HuH-7 (cell line): ENCODE results near the gene PRR36.
"Not testable (repeated sequence)": the region's sequence is repeated elsewhere in the genome, so short reads cannot be mapped to it uniquely, and the experiment has no call there.

ENCODE experiments used
- DNase-seq: peaks from one replicate; pipeline ENCODE4 v3.0.0; 2011; ENCODE audit warnings: low spot score

The PRR36 gene

DNA sequence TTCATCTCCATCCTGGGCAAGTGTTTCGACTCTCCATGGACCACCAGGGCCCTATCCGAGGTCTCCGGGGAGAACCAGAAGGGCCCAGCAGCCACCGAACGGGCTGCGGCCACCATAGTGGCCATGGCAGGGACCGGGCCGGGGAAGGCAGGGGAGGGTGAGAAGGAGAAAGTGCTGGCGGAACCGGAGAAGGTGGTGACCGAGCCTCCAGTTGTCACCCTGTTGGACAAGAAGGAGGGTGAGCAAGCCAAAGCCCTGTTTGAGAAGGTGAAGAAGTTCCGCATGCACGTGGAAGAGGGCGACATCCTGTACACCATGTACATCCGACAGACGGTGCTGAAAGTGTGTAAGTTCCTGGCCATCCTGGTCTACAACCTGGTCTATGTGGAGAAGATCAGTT, 24.8 kb upstream of the PRR36 start:
- no peak for DNase-seq

DNA sequence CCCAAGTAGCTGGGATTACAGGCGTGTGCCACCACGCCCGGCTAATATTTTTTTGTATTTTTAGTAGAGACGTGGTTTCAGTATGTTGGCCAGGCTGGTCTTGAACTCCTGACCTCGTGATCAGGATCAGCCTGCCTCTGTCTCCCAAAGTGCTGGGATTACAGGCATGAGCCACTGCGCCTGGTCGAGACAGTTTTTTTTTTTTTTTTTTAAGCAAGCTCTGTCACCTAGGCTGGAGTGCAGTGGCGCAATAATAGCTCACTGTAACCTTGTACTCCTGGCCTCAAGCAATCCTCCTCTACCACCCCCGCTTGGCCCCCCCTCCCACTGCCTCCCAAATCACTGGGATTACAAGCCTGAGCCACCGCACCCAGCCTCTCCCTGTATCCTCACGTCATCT, 23.1 kb upstream of the PRR36 start:
- no peak for DNase-seq

DNA sequence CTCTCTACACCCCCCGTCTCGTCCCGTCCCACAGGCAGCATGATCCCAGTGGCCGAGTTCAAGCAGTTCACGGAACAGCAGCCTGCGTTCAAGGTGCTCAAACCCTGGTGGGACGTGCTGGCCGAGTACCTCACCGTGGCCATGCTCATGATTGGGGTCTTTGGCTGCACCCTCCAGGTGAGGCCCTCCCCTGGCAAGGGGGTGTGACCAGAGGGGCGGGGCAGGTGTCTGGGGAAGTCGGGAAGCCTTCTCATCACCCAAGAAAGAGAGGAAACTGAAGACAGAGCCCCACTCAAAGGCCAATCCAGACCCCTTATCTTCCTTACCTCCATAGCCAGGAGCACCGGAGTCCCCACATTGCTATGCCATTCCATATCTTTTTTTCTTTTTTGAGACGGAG, 21.4 kb upstream of the PRR36 start:
- no peak for DNase-seq

DNA sequence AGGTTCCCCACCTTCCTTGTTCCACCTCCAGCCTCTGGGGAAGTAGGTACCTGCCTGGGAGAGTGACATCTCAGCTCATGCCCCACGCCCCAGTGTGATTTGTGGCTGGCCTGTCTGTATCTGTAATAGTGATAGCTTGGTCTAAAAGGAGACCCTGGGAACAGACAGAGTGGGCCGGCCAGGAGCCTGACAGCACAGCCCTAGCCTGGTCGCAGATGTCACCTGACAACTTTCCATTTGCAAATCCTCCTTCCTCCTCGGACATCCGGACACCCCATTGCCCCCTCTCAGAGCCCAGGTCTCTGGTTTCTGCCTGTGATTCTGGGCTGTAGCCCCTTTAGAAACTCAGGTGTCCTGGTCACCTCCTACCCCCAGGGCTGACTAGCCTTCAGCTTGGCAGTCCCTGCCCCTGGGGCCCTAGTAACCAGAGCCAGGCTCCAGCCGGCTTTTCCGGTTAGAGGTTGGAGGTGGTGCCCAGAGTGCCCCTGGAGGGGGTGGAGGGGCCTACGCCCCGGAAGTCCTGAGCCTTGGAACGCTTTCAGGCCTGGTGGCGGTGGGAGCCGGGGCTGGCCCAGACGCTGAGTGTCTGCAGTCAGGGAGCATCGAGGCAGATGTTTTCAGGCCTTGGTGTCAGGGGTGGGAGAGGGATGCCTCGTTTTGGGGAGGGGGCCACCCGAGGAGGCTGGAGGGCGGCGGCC, 20.6 kb upstream of the PRR36 start:
- DNase-seq, result no peak

DNA sequence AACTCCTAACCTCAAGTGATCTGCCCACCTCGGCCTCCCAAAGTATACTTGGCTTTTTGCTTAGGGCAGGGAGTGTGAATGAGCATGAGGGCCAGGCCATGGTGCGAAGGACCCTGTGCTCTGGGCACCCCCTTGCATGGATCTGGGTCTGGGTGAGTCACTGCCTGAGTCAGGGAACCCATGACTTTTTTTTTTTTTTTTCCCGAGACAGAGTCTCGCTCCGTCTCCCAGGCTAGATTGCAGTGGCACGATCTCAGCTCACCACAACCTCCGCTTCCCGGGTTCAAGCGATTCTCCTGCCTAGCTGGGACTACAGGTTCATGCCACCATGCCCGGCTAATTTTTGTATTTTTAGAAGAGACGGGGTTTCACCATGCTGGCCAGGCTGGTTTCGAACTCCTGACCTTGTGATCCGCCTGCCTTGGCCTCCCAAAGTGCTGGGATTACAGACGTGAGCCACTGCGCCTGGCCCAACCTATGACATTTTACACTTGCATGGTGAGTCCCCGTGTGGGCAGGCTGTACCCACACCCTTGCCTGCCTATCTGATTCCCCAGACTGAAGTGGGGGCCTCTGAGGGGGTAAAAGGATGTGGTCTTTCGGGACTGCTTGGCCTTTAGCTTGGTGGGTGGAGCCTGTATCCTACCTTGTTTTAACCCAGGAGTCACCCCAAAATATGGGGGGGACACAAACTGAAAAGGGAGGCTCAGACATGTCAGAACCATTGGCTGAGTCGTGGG, 19.3 kb upstream of the PRR36 start:
- DNase-seq, result not testable (repeated sequence)

DNA sequence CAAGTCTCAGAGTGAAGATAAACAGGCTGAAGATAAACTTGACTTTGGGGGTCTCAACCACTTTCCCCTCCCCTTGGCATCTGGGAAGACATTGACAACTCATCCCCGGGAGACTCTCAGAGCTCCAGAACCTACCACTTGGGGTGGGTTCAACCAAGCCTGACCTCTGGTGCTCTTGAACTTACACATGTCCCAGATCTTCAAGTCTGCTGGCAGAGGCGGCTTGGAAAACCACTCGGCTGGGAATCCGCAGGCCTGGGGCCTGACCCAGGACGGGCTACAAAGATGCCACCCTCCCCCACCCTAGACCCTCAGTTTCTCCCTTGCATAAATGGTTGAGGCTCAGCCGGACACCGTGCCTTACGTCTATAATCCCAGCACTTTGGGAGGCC, 14.6 kb upstream of the PRR36 start:
- DNase-seq, result no peak

DNA sequence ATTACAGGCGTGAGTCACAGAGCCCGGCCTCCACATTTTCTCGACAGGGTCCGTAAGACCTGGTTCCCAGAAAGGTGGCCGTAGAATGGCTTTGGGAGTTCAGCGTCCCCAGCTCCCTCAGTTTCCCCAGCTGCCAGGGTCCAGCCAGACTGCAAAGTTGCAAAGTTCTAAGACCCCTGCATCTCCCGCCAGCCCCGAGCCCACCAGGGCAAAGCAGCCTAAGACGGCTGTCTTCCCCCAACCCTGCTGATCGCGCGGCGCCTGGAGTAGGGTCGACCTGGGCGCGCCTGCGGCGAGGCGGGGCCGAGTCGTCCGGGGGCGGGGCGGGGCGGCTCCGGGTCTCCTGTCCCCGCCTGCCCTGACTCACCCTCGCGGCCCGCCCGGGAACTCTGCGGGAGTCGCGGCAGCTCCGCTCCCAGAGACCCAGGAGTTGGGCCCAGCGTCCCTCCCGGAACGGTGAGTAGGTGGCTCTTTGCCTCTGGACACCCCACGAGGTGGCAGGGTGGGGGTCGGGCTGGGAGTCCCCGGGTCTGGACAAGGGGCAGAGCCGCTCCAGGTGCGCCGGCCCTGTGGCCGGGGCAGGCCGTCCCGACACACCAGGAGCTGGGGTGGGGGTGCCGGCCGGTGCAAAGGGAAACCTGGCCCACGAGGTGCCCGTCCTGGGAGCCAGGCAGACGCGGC, 14.1 kb upstream of the PRR36 start, which contains the start of gene LRRC8E:
TSS of gene LRRC8E (plus strand) at position 366 of the 681 bp plus-strand sequence. CDS start 7,094 bp downstream, outside the sequence.
- peak; percentile 73 for DNase-seq

DNA sequence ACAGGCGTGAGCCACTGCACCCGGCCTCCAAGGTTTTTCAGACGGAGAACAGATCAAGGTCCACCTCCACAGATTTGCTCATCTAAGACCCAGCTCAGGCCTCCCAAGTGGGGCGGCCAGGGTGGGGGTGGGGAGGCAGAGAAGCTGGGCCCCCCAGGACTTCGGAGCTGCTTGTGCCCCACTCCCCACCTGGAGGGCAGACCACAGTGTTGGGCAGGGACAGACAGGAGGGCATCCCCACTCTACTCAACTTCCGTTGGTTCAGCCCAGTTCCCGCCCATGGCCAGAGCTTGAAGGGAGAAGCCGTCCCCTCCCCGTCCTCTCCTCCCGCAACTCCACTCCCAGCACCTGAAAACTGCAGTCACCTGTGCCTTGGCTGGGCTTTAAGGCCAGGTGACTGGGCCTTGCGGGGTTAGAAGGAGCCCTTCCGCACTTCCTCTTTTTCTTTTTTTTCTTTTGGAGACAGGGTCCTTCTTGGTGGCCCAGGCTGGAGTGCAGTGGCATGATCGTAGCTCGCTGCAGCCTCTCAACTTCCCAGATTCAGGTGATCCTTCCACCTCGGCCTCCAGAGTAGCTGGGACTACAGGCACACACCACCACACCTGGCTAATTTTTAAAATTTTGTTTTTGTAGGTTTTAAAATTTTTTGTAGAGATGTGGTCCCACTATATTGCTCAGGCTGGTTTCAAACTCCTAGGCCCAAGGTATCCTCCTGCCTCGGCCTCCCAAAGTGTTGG, 13.4 kb upstream of the PRR36 start:
- DNase-seq, result no peak

DNA sequence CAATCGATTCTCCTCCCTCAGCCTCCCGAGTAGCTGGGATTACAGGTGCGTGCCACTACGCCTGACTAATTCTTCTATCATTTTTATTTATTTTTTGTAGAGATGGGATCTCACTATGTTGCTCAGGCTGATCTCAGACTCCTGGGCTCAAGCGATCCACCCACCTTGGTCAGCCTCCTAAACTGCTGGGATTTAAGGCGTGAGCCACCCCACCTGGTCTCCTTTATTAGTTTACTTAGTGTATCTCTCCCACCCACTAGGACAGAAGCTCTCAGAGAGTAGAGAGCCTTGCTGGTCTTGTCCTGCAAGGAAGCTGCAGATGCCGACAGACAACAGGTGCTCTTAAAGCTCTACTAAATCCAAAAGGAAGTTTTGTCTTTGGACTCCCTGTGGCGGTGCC, 11.6 kb upstream of the PRR36 start:
- DNase-seq, result no peak

DNA sequence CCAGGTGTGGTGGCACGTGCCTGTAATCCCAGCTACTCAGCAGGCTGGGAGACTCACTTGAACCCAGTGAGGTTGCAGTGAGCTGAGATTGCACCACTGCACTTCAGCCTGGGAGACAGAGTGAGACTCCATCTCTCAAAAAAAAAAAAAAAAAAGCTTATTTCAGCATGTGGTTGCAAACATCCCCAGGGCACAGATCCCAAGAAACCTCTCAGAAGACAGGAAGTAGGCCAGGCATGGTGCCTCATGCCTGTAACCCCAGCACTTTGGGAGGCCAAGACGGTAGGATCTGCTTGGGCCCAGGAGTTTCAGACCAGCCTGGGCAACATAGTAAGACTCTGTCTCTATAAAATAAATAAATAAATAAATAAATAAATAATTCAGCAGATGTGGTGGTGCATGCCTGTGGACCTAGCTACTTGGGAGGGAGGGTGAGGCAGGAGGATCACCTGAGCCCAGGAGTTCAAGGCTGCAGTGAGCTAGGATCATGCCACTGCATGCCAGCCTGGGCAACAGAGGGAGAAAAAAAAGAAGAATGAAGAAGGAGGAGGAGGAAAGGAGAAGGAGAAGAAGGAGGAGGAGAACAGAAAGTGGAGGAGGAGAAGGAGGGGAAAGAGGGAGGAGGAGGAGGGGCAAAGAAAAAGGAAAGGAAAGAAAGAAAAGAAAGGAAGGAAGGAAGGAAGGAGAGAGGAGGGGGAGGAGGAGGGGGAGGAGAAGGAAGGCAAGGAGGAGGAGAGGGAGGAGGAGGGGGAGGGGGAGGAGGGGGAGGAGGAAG, 9.8 kb upstream of the PRR36 start:
- DNase-seq, result no peak

DNA sequence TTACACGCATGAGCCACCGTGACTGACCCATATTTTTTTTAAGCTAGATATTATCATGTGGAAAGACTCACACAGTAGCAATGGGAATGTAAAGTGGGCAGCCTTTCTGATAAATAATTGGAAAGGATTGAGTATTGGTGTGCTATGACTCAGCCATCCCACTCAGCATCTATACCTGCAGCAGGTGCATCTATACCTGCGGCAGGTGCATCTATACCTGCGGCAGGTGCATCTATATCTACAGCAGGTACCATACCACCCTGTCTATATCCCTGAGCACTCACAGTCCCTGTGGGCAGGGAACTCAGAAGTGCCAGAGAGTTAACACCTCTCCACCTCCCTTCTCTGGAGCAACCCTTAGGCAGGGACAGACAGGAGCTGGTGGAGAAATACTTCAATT, 8.9 kb upstream of the PRR36 start:
- DNase-seq, result no peak

DNA sequence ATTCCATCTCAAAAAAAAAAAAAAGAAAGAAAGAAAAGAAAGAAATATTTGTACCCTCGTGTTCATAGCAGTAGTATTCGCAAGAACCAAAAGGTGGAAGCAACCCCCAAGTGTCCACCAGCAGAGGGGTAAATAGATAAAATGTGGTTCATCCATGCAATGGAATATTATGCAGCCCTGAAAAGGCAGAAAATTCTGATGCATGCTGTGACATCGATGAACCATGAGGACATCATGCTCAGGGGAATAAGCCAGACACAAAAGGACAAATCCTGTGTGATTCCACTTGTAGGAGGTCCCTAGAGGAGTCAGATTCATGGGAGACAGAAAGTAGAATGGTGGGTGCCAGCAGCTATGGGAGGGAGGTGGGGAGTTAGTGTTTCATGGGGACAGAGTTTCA, 7.7 kb upstream of the PRR36 start:
- DNase-seq, result no peak

DNA sequence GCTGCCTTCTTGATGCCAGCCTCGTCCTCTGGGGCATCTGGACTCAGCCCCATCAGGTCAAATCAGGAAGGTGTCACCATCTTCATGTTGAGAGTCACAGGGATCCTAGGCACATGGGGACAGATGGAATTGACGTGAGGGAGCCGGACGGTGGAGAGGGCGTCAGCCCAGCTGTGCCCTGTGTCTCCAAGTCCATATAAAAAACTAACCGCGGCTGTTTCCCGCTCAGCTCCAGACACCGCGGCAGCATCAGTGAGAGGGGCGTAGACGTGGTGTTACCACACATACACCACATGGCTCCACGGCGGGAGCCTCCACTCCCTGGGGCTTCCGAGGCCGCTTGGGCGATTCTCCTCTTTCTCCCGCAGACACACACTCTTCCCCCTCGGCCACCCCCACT, 5.6 kb upstream of the PRR36 start:
- DNase-seq, result no peak

DNA sequence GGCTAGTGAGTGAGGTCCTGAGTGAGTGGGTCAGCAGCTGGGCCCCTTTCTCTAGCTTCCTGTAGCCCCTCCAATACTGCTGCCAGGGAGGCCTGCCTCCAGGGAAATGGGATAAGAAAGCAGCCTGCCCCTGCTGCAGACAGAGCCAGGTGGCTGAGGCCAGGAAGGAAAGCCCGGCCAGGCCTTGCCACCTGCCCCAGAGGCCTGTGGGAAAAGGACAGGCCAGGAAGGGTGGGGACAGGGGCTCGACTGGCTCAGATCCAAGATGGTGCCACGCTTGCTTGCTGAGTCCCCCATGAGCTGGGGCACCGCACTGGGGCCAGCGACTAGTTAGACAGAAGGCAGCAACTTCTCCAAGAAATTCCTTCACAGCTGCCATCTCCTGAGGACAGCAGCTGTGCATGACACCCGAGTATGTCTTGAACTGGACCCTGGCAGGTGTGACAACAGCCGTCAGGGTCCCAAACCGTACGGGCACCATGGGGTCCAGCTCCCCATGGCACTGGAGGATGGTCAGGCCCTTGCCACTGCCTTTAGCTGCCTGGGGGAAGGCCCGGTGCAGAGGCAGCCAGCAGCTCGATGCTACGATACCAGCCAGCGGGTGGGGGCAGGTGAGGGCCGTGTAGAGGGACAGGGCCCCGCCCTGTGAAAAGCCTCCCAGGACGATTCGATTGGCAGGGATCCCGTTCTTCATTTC, 5.1 kb upstream of the PRR36 start:
- DNase-seq, result no peak

DNA sequence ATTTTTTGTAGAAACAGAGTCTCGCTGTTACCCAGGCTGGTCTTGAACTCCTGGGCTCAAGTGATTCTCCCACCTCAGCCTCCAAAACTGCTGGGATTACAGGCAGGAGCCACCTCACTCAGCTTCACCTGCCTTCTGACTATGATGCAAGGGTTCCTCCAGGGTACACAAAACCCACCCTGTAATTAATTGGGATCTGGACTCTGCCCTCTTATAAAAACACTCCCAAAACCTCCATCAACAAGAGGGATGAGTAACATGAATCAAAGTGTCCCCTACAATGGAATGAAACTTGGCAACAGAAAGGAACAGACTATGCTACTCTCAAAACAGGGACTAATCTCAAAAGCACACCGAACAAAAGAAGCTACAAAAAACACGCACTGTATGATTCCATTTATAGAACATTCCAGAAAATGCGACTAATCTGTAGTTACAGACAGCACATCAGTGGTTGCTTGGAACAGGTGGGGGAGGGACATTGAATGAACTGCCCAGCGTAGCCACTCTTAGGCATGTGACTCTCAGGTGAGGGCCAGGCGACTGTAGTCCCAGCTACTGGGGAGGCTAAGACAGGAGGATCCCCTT, 3.2 kb upstream of the PRR36 start:
- no peak for DNase-seq

DNA sequence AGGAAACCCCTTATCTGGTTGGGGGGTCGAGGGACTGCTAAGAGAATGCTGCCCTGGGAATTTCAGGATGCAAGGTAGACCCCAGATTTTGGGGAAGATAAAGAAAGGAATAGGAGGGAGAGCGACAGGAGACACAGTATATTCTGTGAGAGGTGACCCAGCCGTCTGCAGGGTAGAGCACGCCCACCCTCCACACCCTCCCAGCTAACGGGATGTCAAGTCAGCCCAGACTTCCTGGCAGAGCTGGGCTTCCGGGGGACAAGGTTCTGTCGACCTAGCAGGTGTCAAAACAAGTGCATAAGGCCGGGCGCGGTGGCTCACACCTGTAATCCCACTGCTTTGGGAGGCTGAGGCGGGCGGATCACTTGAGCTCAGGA, 695 bp upstream of the PRR36 start:
- no peak for DNase-seq

DNA sequence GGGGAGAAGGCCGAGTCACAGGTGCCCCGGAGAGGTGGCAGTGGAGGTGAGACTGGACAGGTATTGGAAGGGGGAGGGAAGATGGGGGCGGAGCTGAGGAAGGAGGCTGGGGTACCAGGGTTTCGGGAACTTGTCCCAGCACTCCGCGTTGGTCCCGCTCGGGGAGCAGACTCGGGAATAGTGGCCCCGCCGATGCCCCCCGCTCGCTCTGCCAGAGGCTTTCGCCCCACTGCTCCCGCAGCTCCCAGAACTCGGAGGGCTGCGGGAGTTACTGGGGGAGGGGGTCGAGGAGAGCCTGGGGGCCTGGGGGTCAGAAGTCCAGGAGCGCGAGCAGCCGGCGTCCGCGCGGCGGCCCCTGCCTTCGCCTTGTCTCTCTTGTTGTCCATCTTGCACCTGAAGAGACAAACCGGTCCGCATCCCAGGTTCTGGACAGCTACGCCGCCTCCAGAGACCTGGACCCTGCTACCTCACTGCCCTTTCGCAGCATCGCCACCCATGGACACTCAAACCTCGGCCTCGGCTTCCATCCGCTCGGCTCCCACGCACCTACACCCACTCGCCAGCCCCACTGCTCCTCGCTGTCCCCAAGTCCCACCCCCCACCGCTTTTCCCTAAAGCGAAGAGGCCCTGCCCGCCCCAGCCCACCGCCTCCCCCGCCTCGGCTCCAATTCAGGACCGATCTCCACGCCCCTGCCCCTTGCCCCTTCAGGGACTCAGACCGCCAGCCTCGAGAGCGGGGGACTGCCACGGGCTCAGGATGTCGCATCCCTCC, 700 bp downstream of the PRR36 start:
- no peak for DNase-seq

DNA sequence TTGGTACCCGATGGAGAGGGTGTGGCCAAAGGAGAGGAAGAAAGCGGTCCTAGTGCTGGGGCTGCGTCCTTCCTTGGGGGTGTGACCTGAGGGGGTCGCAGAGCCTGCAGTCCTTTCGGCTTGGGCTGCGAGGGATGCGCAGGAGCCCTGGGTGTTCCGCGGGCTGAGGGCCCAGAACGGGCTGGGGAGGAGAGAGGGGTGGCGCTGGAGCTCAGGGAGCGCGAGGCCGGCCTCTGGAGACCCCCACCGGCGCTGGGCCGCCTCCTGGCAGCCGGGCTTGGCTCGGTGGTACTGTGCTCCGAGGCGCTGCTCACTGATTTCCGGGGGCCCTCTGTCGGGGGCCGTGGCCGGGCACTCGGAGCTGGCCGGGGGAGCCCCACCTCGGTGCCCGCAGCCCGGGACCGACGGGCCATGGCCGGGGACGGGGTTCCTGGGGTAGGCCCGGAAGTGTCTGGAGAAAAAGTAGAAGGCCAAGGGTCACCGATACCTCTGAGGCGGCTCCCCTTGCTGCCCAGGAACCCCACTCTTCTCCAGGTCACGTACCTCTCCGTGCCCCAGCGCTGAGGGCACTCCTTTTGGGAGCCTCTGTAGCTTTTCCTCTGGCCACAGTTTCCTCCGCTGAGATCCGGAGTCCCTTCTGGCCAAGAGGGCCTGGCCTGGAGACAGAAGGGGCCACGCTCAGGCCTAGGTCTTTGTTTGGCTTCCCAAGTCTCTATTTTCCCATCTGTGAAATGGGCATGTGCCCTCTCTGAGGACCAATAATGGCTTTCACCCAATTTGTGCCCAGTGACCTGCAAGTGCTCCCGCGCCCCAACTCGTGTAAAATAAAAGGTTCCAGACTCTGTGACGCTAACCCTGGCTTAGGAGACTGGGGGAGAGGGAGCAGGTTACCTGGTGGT, 1.6 kb downstream of the PRR36 start:
- no peak for DNase-seq
